Measurements from ENCODE around the gene TRIM63.

TRIM63 gene

GRCh38 chr1:26083208-26083607 is 15.8 kb upstream of the TRIM63 start:
- no peak for TF ChIP-seq CTCF (conservative IDR thresholded peaks at IDR 0.05)
- H3K27ac ChIP-seq, result no peak overlapping the region

- H3K27ac ChIP-seq, result no peak overlapping the region
- TF ChIP-seq CTCF (conservative IDR thresholded peaks at IDR 0.05), result no peak
Observed at GRCh38 chr1:26082020-26082350, 14.6 kb upstream of the TRIM63 start.

- peak overlapping the region; percentile 83 for H3K27ac ChIP-seq
- no peak for TF ChIP-seq CTCF (conservative IDR thresholded peaks at IDR 0.05)
Observed at GRCh38 chr1:26081267-26082019, 14.0 kb upstream of the TRIM63 start.

- TF ChIP-seq CTCF (conservative IDR thresholded peaks at IDR 0.05), result no peak
- peak overlapping the region; percentile 83 for H3K27ac ChIP-seq
Observed at GRCh38 chr1:26079960-26080814, 12.8 kb upstream of the TRIM63 start.

- peak overlapping the region; percentile 83 for H3K27ac ChIP-seq
Observed at GRCh38 chr1:26079178-26079563, 11.7 kb upstream of the TRIM63 start.

GRCh38 chr1:26078286-26079177 is 11.1 kb upstream of the TRIM63 start:
- peak overlapping the region; percentile 83 for H3K27ac ChIP-seq
- no peak for TF ChIP-seq CTCF (conservative IDR thresholded peaks at IDR 0.05)

More at GRCh38 chr1:26079178-26079563, 11.7 kb upstream of the TRIM63 start:
- TF ChIP-seq CTCF (conservative IDR thresholded peaks at IDR 0.05), result no peak

GRCh38 chr1:26077524-26077923 is 10.1 kb upstream of the TRIM63 start:
- no peak for TF ChIP-seq CTCF (conservative IDR thresholded peaks at IDR 0.05)

More at GRCh38 chr1:26077524-26077923, 10.1 kb upstream of the TRIM63 start:
- peak overlapping the region; percentile 83; the same call in 1 of the 2 replicates for H3K27ac ChIP-seq
